HepG2 (cell line): ENCODE results near the gene ZNF324B. TPM values are rescaled to one million over a fixed set of nuclear protein-coding genes. Genes with fewer than 3 reads are reported as not detected.

Source experiments
- ATAC-seq: fragments of 200-7000 bp; cut with Tn5 transposase; 3 replicates; pipeline ENCODE4 v1.9.1; 2020; ENCODE audit warnings: mild to moderate bottlenecking, moderate library complexity
- BruUV-seq: library from RNA; stranded (reverse); fragments of 400-500 nt; replicated peaks from 2 replicates; lab custom pipeline; 2021; lab: Mats Ljungman, UMichigan
- CTCF ChIA-PET: fragments of 300-600 bp; formaldehyde crosslinking; extraction: SDS; loops from one replicate; lab custom pipeline; 2021; ENCODE audit warnings: low total read pairs, inconsistent platforms, low intra/inter-chr PET ratio; lab: Yijun Ruan, JAX
- POLR2A ChIA-PET: fragments of 350-600 bp; sonication (Branson Sonifier 250); formaldehyde crosslinking; loops from one replicate; lab custom pipeline; 2020; ENCODE audit warnings: antibody characterized with exemption, inconsistent platforms; lab: Yijun Ruan, JAX
- DNase-seq: peaks from one replicate; pipeline ENCODE4 v3.0.0-alpha.2; 2015; ENCODE audit warnings: low spot score
- FAIRE-seq: peaks from 3 replicates; lab custom pipeline; 2011; peaks lifted over from hg19 to GRCh38; lab: Jason Lieb, UNC
- H2AFZ ChIP-seq: one replicate; pipeline ENCODE4 v1.6.1; 2011; ENCODE audit warnings: low read length, inconsistent platforms
- H3K27ac ChIP-seq: fragments of 300-600 bp; 3 replicates; pipeline ENCODE4 v1.8.0; 2011; ENCODE audit warnings: mixed run types, mild to moderate bottlenecking, mixed read lengths, low read length, inconsistent platforms; ENCODE audit not compliant: insufficient read depth; ENCODE audit errors: extremely low read length
- H3K27me3 ChIP-seq, 2 experiments: fragments of 200-600 bp in 1 of 2; 2 replicates in 1 of 2; 3 replicates in 1 of 2; pipeline versions ENCODE4 v1.6.0 to v1.8.0; 2011; ENCODE audit warnings: low read length in 2 of 2, mild to moderate bottlenecking in 2 of 2, moderate library complexity in 2 of 2, inconsistent platforms in 1 of 2; ENCODE audit not compliant: insufficient read depth in 2 of 2, control insufficient read depth in 1 of 2
- H3K36me3 ChIP-seq, 2 experiments: fragments of 200-600 bp in 1 of 2; replicated peaks in 1 of 2; 2 replicates in 1 of 2; 3 replicates in 1 of 2; pipeline versions ENCODE4 v1.5.1 to v1.8.0; 2011; ENCODE audit warnings: low read length in 2 of 2, inconsistent platforms in 1 of 2; ENCODE audit not compliant: insufficient read depth in 2 of 2, control insufficient read depth in 1 of 2
- H3K4me1 ChIP-seq: 2 replicates; pipeline ENCODE4 v1.5.1; 2012; ENCODE audit warnings: low read length, inconsistent platforms; ENCODE audit not compliant: insufficient read depth
- H3K4me2 ChIP-seq: 2 replicates; pipeline ENCODE4 v1.6.0; 2011; ENCODE audit warnings: low read depth, low read length, inconsistent platforms
- H3K4me3 ChIP-seq, 3 experiments: fragments of 200-600 bp in 1 of 3; sonication (generic), shearing (Covaris generic) in 1 of 3; replicated peaks in 1 of 3; 2 replicates each; pipeline ENCODE4 v1.5.1; 2011 to 2016; ENCODE audit warnings: low read length in 3 of 3, inconsistent platforms in 2 of 3, low read depth in 2 of 3, mild to moderate bottlenecking in 2 of 3, control low read depth in 1 of 3, mixed read lengths in 1 of 3; ENCODE audit not compliant: insufficient read depth in 1 of 3
- H3K79me2 ChIP-seq: one replicate; pipeline ENCODE4 v1.6.1; 2011; ENCODE audit warnings: low read length, inconsistent platforms; ENCODE audit not compliant: insufficient read depth
- H3K9ac ChIP-seq: 2 replicates; pipeline ENCODE4 v1.6.0; 2011; ENCODE audit warnings: mild to moderate bottlenecking, low read depth, low read length, inconsistent platforms; ENCODE audit not compliant: insufficient read depth
- H3K9me3 ChIP-seq: 2 replicates; pipeline ENCODE4 v1.5.1; 2012; ENCODE audit warnings: mild to moderate bottlenecking, low read length
- H4K20me1 ChIP-seq: 2 replicates; pipeline ENCODE4 v1.6.0; 2011; ENCODE audit warnings: inconsistent platforms, mild to moderate bottlenecking, low read length, moderate library complexity; ENCODE audit not compliant: insufficient read depth
- KDM5B ChIP-seq: sonication (generic); formaldehyde crosslinking; IDR thresholded peaks from 2 replicates; pipeline ENCODE4 v1.4.0; 2020; ENCODE audit warnings: missing genetic modification reagents, mild to moderate bottlenecking, borderline replicate concordance
- ZSCAN12 ChIP-seq: sonication (generic); formaldehyde crosslinking; IDR thresholded peaks from 2 replicates; pipeline ENCODE4 v1.9.0; 2021; ENCODE audit warnings: mild to moderate bottlenecking, missing genetic modification reagents
- in situ Hi-C: cut with HindIII; loops from 2 replicates; pipeline ENCODE4 v1.10.0; 2017; ENCODE audit warnings: low pct_unique_long_range_greater_than_20kb; ENCODE audit not compliant: extremely low pct_ligation_motif_present
- intact Hi-C: fragments of 100-400 bp; cut with micrococcal nuclease; formaldehyde crosslinking; loops from one replicate; pipeline ENCODE4 v1.10.0; 2022; ENCODE audit not compliant: unreplicated experiment
- polyA plus RNA-seq, 8 experiments: library from polyadenylated mRNA; depleted of rRNA in 3 of 8; stranded (reverse) in 7 of 8; unstranded in 1 of 8; fragments of >200 nt; fragmentation: Illumina TruSeq in 4 of 8; extraction: Trizol in 4 of 8; gene quantifications; 2 replicates each; pipeline versions ENCODE4 v1.2.1 to v1.2.3, GENCODE V29; 2011 to 2016; ENCODE audit warnings: low read depth in 4 of 8, missing spikeins in 1 of 8, mixed read lengths in 1 of 8; ENCODE audit not compliant: insufficient read depth in 1 of 8
- total RNA-seq, 5 experiments: library from RNA; depleted of rRNA; stranded (reverse); fragments of >200 nt; fragmentation: Illumina TruSeq; extraction: Trizol; gene quantifications; 2 replicates each; pipeline ENCODE4 v1.2.3, GENCODE V29; 2016; ENCODE audit warnings: low read depth in 1 of 5
- TF ChIP-seq, protein P1 (sequence below): sonication (generic); formaldehyde crosslinking; IDR thresholded peaks from 2 replicates; pipeline ENCODE4 v1.5.0; 2020; ENCODE audit warnings: mild to moderate bottlenecking, missing genetic modification reagents
- TF ChIP-seq, protein P2 (sequence below): sonication (generic); formaldehyde crosslinking; IDR thresholded peaks from one replicate; pipeline ENCODE4 v1.5.1; 2020; ENCODE audit warnings: mild to moderate bottlenecking, missing genetic modification reagents; ENCODE audit errors: not compliant biosample characterization
- TF ChIP-seq, protein P3 (sequence below): sonication (generic); formaldehyde crosslinking; IDR thresholded peaks from 2 replicates; pipeline ENCODE4 v1.8.0; 2022; ENCODE audit warnings: mild to moderate bottlenecking, missing genetic modification reagents, borderline replicate concordance
- TF ChIP-seq, protein P4 (sequence below): sonication (generic); formaldehyde crosslinking; IDR thresholded peaks from 2 replicates; pipeline ENCODE4 v1.4.0; 2020; ENCODE audit warnings: mild to moderate bottlenecking, missing genetic modification reagents

The ZNF324B gene
- total and polyA plus RNA-seq, 2 of the 13 experiments (the other 11 are each of a cell fraction or from before 2014, with no cell fraction given) = 0.53 to 3.0 TPM

DNA sequence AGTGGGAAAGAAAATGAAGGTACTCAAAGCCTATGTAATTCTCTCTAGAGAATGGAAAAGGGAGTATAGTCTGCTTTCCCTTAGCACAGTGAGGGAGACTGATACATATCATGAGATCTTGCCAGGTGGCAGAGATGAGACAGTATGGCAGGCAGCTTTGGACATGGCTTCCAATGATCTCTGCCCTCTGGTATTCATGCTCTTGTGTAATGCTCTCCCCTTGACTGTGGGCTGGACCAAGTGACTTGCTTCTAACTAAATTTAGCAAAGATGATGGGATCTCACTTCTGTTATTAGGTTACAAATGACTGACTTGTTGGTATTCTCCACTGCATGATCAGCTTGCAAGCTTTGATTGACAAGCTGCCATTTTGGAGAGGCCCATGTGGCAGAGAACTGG, 21.7 kb upstream of the ZNF324B start:
- Histone ChIP-seq H3K4me2 (no peak overlapping the region), H2AFZ (no peak overlapping the region), H3K27ac (no peak overlapping the region), H3K27me3 (no peaks in the 10 kb centered on the region), H4K20me1 (no peaks in the 10 kb centered on the region), H3K79me2 (no peaks in the 10 kb centered on the region), H3K4me1 (no peaks in the 10 kb centered on the region), H3K36me3 (no peaks in the 10 kb centered on the region), H3K9ac (no peak overlapping the region), H3K4me3 (no peak overlapping the region), H3K9me3 (no peaks in the 10 kb centered on the region)
- TF ChIP-seq, protein P1, sequence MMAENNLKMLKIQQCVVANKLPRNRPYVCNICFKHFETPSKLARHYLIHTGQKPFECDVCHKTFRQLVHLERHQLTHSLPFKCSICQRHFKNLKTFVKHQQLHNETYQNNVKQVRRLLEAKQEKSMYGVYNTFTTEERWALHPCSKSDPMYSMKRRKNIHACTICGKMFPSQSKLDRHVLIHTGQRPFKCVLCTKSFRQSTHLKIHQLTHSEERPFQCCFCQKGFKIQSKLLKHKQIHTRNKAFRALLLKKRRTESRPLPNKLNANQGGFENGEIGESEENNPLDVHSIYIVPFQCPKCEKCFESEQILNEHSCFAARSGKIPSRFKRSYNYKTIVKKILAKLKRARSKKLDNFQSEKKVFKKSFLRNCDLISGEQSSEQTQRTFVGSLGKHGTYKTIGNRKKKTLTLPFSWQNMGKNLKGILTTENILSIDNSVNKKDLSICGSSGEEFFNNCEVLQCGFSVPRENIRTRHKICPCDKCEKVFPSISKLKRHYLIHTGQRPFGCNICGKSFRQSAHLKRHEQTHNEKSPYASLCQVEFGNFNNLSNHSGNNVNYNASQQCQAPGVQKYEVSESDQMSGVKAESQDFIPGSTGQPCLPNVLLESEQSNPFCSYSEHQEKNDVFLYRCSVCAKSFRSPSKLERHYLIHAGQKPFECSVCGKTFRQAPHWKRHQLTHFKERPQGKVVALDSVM = no peak
- TF ChIP-seq ZSCAN12 (CRISPR knock-in tag) (no peak), KDM5B (CRISPR knock-in tag) (no peak)
- TF ChIP-seq, protein P2, sequence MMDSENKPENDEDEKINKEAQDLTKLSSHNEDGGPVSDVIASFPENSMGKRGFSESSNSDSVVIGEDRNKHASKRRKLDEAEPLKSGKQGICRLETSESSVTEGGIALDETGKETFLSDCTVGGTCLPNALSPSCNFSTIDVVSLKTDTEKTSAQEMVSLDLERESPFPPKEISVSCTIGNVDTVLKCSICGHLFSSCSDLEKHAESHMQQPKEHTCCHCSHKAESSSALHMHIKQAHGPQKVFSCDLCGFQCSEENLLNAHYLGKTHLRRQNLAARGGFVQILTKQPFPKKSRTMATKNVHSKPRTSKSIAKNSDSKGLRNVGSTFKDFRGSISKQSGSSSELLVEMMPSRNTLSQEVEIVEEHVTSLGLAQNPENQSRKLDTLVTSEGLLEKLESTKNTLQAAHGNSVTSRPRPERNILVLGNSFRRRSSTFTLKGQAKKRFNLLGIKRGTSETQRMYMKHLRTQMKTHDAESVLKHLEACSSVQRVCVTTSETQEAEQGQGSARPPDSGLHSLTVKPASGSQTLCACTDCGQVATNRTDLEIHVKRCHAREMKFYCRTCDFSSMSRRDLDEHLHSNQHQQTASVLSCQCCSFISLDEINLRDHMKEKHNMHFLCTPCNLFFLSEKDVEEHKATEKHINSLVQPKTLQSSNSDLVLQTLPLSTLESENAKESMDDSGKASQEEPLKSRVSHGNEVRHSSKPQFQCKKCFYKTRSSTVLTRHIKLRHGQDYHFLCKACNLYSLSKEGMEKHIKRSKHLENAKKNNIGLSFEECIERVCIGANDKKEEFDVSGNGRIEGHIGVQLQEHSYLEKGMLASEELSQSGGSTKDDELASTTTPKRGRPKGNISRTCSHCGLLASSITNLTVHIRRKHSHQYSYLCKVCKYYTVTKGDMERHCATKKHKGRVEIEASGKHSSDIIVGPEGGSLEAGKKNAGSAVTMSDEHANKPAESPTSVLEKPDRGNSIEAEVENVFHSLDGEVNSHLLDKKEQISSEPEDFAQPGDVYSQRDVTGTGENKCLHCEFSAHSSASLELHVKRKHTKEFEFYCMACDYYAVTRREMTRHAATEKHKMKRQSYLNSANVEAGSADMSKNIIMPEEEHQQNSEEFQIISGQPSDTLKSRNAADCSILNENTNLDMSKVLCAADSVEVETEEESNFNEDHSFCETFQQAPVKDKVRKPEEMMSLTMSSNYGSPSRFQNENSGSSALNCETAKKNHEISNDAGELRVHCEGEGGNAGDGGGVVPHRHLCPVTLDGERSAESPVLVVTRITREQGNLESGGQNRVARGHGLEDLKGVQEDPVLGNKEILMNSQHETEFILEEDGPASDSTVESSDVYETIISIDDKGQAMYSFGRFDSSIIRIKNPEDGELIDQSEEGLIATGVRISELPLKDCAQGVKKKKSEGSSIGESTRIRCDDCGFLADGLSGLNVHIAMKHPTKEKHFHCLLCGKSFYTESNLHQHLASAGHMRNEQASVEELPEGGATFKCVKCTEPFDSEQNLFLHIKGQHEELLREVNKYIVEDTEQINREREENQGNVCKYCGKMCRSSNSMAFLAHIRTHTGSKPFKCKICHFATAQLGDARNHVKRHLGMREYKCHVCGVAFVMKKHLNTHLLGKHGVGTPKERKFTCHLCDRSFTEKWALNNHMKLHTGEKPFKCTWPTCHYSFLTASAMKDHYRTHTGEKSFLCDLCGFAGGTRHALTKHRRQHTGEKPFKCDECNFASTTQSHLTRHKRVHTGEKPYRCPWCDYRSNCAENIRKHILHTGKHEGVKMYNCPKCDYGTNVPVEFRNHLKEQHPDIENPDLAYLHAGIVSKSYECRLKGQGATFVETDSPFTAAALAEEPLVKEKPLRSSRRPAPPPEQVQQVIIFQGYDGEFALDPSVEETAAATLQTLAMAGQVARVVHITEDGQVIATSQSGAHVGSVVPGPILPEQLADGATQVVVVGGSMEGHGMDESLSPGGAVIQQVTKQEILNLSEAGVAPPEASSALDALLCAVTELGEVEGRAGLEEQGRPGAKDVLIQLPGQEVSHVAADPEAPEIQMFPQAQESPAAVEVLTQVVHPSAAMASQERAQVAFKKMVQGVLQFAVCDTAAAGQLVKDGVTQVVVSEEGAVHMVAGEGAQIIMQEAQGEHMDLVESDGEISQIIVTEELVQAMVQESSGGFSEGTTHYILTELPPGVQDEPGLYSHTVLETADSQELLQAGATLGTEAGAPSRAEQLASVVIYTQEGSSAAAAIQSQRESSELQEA (CRISPR knock-in tag) = no peak
- TF ChIP-seq, protein P3, sequence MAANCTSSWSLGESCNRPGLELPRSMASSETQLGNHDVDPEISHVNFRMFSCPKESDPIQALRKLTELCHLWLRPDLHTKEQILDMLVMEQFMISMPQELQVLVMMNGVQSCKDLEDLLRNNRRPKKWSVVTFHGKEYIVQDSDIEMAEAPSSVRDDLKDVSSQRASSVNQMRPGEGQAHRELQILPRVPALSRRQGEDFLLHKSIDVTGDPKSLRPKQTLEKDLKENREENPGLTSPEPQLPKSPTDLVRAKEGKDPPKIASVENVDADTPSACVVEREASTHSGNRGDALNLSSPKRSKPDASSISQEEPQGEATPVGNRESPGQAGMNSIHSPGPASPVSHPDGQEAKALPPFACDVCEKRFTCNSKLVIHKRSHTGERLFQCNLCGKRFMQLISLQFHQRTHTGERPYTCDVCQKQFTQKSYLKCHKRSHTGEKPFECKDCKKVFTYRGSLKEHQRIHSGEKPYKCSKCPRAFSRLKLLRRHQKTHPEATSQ (CRISPR knock-in tag) = no peak
- TF ChIP-seq, protein P4, sequence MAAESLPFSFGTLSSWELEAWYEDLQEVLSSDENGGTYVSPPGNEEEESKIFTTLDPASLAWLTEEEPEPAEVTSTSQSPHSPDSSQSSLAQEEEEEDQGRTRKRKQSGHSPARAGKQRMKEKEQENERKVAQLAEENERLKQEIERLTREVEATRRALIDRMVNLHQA (CRISPR knock-in tag) = no peak
- intact Hi-C loops = no loop called here
- ChIA-PET POLR2A (no interaction called here), CTCF (no interaction called here)
- in situ Hi-C loops = no loop called here
- no peak for FAIRE-seq
- ATAC-seq = no peak
- BruUV-seq = no TSS peak
- no peak for DNase-seq
